Fibroblast of skin of right biceps (primary cell): Measurements from ENCODE around the gene DUSP5.

ENCODE experiments used
- DNase-seq: peaks from one replicate; pipeline ENCODE4 v3.0.0-alpha.2; 2013

The DUSP5 gene

DNA sequence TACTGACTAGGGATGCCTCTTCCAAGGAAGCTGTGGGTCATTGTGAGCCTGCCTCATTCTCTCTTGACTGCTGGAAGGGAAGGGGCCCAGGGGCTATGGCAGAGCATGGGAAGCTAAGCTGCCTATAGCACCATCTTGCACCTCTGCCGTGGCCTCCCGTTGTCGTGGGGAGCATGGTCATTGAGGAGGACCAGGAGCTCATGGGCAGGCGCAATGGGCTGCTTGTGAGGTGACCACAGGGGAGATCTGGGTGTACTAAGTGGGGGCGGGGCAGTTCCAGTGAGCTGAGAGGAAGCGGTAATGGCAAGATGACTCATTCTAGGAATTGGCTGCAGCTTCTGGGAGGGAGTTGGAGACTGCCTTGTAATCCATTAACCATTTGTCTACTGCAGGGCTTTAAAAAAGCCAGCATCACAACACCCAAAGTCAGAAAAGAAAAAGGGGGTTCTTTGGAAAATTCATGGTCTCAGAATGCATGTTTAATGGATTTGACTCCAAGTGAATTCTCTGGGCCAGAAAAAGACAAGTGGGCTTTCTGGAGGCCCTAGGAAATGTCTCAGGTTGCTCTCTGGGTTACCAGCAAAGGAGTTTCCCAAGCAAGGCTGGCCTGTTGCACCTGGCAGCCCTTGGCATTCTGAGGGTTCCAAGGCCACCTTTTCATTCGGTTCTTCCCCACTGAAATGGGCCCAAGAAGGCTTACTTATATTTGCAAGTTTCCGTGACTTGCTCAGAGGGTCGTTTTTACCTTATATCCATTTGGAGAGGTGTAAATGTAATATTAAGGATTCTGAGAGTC lies 3.6 kb downstream of the DUSP5 start:
- peak; percentile 95 for DNase-seq

DNA sequence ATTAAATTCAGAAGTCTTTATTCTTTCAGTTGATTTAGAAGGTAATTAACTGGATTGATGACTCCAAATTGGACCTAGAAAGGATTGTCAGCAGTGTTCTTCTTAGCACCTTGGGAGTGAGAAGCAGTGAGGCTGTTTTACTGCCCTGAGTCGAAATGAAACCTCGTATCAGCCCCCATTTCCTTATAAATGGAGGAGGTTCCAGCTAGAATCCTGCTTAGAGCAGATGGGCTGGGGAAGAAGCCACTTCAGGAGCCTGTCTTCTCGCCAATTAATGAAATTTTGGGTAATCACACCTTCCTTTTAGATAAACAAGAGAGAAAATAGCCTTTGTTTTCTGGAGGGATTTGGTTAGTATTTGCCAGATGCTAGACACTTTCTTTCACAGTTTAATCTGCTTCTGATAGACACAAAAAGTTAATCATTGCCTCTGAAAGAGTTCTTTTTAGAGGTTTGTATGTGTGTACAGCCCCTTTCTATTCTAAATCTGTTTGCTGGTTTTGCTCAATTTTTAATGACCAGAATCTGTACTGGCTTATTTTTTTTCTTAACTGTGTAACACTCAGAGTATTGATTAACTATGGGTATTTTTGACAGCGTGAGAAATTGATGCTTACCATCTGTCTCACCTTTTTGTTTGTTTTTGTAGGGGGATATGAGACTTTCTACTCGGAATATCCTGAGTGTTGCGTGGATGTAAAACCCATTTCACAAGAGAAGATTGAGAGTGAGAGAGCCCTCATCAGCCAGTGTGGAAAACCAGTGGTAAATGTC lies 4.6 kb downstream of the DUSP5 start:
- no peak for DNase-seq

DNA sequence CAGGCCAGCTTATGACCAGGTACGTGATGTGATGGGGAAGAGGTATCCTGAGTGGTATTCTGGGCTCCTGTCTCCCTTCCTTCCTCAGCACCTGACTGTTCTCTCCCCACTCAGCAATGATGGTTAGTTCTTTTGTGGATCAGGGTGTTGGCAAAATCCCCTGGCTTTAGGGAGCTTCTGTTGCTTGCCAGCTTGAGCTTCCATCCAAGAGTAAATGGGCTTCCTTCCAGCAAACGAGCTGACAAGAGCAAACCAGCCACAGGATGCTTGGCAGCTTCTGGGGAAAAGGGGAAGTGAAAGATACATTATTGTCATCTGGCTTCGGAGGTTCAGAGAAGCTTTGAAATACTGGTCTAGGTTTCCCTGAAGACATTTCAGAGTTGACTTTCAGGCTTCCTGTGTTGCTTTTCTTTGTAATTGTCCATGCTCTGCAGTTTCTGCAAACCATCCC lies 5.2 kb downstream of the DUSP5 start:
- DNase-seq: peak; percentile 81

DNA sequence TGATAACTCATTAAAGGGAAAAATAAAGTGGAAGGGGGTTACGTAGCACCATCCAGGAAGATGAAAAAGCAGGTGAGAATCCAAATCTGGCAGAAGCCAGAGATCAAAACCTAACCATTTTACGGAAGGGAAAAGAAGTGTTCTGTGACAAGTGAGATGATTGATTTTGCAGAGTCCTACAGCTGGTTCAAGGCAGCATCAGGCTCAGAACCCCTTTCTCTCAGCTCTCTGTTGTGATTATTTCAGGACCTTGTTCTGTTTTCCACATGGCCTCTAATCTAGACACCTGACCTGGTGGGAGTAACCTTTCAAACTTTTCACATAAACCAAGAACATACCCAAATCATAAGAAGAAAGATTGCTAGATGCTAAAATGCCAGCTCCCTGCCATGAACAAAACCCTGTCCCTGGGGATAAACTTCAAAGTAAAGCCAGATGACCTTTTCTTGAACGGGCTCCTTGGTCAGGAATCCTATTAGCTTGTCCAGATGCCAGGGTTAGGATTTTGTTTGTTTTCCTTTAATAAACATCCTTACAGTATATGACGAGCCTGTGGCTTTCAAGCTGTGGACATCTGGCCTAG lies 5.9 kb downstream of the DUSP5 start:
- DNase-seq: no peak

DNA sequence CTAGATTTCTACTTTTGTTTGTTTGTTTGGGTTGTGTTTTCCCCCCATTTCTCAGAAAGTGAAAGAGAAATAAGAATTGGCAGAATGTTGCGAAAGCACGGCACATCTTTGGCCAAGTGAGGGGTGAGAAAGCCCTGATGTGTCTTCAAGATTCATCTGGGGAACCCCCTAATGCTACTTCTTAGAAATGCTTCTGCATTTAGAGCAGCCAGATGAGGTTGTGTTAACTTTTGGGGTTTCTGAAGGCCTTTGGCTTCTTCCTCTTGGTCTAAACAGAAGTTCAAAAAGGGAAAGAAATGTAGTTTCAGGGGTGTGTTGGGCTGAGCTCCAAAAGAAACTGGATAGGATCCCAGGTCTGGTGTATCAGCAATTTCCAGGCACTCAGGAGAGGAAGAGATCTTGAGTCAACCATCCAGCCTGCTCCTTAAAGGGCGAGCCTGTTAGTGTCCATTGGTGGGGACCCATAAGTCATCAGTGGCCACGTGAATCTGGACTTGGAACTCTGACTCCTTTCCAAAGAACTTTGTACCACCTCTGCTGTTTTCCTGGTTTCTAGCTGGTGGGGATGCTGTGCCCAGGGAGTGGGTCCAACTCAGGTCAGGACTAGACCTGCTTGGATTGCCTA lies 6.5 kb downstream of the DUSP5 start:
- peak; percentile 64 for DNase-seq

DNA sequence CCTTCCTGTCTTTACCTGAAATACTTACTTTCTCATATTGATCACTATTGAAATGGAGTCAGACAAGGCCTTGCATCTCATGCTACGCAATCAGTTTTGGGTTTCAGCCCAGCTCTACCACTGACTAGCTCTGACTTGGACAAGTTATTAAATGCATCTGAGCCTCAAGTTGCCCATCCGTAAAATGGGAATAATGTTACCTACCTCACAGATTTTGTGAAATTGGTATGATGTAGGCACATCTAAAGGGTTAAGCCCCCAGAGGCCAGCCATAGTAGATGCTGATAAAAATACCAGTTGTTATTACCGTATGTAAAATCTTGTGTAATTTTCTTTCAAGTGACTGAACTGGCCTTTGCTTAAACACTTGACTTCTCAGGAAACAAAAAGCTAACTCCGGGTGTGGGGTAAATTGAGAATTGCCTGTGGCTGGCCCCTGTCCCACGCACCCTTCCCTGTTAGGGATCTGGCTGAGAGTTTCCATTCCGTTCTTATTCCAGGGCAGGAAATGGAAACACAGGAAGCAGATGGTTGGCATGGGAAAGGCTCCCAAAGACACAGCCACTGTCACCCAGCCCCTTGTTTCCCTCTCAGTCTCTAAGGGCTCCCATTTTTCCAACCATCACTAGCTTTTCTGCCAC lies 7.5 kb downstream of the DUSP5 start:
- no peak for DNase-seq

DNA sequence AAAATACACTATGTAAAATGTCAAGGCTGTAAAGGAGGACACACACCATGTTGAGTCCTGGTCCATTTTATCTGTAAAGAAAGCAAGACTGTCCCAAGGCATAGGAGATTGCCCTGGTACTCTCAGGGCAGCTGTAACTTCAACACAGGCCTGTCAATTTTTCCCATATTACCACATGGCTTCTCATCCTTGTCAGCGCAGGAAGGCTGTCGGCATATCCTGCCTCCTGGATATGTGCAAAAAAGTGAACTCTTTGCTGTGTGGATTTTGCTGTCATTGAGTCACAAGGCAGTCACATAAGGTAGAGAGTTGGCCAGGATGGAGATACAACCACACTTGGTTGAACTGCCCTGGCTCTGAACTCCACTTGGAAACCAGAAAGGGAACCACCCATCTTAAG lies 8.7 kb downstream of the DUSP5 start:
- DNase-seq: no peak

DNA sequence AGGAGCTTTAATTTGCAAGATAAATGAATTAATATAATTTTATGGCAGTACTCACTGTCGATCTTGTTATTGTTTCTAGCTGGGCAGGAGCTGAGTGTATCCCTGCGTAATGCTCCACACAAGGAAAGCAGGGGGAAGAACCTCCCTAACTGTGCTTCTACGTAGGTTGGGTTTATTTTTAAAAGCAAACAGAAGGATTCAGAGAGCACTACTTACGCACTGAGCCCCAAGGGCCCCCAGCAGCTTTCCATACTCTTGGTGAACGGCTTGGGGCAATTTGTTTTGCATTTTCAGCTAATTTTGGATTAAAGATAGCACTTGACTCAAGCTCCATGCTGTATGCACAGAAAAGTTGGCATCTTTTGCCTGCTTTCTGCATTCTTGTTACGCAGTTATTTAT lies 9.6 kb downstream of the DUSP5 start:
- DNase-seq: no peak

DNA sequence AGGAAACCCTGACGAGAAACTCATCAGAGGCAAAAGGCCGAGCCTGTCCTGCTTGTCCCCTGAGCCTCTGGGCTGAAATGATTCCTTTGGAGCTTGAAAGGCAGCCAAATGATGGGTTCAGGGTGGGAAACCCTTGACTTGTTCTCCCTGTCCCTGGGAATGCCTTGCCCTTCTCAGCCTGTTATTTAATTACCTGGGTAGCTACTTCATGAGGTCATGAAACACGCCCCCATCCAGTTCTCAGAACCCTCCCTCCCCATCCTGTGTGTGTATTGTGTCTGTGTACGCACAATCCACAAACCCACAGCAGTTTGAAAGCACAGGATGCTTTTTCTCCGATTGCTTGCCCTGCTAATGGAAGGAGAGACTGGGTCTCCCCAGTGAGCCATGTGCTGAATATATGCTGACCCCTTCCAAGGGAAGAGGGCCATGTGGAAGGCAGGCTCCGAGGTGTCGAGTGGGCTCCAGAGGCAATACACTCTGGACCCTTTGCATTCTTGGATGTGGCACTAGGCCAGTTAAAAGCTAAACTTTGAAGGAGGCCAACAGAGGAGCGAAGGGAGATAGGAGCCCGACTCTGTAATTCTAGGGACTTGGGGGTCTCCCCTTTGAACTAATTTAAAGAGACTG lies 10.6 kb downstream of the DUSP5 start:
- no peak for DNase-seq

DNA sequence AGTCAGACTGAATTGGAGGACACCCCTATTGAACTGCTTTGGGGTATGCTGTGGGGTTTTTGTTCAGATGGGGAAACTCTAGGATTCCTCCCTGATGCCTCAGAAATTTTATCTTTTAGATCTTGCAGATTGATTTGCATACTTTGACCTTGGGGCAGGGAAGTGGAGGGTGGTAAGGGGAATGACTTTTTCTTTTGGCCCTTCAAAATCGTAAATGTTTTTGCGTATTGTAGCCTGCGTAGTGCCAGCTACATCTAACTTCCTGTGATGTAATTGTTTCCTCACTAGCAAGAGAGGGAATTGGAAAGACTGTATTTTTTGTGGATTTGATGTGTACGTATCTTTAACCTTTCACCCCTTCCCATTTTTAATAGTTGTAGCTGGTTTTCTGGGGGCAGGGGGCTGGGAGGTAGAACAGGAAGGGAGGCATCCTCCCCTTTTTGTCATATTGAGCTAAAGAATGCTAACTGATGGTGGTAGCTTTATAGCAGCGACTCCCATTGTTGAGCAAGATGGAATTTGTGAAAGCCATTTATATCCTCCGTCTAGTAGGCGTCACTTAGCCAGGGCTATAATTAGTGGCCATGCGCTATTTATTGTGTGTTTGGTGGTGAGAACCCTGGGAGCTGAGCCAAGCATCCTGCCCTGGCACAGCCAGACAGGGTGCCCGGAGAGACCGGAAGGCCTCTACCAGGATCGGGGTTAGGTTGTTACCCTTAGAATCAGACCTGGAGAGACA lies 11.3 kb downstream of the DUSP5 start:
- no peak for DNase-seq

DNA sequence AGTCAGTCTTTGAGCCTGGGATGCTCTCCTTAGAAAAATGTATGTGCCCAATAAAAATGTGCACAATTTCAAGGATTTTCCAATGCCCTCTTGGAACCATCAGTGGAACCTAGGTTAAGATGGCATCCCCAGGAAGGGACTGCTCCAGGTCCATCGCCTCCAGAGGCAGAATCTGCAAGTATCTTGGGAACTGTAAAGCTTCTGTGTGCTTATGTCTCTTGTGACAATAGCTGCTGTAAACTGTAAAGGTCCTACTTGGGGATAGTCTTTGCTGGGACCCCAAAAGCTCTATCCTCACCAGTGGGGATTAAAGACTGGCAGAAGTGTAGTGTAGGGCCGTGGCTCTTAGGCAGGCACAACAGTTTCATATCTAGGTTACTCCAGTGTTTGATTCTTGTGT lies 11.9 kb downstream of the DUSP5 start:
- no peak for DNase-seq

DNA sequence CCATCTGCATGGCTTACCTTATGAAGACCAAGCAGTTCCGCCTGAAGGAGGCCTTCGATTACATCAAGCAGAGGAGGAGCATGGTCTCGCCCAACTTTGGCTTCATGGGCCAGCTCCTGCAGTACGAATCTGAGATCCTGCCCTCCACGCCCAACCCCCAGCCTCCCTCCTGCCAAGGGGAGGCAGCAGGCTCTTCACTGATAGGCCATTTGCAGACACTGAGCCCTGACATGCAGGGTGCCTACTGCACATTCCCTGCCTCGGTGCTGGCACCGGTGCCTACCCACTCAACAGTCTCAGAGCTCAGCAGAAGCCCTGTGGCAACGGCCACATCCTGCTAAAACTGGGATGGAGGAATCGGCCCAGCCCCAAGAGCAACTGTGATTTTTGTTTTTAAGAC lies 12.4 kb downstream of the DUSP5 start:
- DNase-seq: no peak

DNA sequence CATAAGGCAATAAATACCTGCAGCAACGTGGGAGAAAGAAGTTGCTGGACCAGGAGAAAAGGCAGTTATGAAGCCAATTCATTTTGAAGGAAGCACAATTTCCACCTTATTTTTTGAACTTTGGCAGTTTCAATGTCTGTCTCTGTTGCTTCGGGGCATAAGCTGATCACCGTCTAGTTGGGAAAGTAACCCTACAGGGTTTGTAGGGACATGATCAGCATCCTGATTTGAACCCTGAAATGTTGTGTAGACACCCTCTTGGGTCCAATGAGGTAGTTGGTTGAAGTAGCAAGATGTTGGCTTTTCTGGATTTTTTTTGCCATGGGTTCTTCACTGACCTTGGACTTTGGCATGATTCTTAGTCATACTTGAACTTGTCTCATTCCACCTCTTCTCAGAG lies 13.0 kb downstream of the DUSP5 start:
- DNase-seq: no peak

DNA sequence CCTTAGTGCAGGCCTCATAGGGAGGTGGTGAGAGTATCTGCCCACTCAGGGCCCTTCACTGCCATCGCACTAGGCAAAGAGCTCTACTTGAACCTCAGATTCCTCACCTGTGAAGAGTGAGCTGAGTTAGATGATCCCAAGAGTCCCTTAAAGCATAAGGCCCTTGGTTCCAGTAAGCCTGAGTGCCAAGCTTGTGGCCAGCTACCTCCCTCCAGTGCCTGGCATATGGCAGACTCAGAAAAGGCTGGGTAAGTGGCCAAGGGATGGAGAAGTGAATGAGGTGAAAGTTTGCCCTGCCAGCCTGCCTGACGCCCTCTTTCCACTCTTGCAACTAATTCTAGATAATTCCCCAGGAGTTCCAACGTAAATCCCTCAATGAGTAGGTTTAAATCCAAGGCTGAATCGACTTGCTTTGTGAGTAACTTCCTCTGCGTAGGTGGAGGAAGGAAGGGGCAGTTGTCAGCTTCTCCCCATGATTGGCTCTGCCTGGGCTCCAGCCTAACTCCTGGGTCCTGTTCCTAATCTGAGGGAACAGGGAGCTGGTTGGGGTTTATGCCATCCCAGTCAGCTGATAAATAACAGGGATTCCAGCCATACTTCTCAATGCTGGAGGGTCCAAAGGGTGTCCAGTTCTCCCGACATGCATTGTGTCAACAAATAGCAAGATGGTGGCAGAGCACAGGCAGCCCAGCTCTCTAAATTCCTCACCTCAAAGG lies 14.2 kb downstream of the DUSP5 start:
- DNase-seq: no peak

DNA sequence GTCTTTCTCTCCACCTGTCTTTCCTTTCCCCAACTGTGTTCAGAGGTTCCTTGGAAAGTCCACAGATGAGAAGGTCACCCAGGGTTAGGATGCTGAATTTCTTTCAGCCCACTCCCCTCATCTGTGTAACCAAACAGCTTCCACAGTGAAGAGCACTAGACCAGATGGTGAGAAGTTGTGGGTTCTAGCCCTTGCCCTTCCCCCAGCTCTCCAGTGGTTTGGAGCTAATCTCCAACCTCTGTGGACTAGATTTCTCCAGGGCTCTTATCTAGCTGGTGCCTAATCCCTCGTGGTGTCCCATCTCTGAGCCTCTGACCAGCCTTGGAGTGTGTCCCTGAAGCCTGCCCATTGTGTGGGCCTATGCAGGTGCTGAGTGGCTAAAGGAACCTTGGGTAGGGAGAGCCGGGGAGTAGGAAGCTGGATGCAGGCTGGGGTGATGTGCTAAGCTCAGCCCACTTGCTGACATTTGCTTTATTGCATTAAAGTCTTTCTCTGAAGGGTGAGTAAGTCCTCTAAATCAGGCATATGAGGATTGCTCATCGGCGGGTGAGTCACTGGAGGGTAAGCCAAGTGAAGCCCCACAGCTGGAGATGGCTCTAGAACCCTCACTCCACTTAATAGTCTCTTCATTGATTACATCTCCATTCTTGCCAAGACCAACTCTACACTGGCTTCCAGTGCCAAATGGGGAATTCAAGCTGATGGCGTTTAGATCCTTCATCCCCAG lies 14.9 kb downstream of the DUSP5 start:
- DNase-seq: peak; percentile 92

DNA sequence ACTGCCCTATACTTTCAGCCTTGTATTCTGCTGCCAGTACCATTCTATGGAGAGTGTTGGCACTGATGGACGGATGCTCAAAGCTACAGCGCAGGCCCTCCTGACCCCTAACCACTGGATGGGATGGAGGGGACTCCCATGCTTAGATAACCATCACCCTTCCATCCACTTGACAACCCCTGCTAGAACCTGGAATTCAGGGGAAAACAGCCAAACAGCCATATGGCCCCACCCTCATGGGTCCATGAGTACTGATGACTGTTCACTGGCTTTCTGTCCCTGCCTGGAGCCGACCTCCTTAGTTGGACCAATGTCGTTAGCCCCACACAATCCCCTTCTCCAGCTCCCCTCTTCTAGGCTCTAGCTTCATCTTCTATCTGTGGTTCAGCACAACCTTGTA lies 16.2 kb downstream of the DUSP5 start:
- no peak for DNase-seq

DNA sequence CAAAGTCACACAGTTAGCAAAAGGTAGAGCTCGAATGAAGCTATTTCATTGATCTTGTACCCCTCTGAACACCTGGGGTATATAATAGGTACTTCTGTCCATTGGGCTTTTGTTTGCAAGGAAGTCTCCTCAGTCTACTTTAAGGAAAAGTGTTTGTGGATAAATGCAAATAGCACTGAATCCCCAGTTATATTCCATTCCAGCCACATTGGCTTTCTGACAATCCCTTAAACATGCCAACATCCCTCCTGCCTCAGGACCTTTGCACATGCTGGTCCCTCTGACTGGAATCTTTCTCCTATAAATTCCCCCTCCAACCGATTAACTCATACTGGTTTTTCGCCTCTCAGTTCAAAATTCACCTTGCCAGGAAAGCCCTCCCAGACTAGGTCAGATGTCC lies 17.1 kb downstream of the DUSP5 start:
- no peak for DNase-seq

DNA sequence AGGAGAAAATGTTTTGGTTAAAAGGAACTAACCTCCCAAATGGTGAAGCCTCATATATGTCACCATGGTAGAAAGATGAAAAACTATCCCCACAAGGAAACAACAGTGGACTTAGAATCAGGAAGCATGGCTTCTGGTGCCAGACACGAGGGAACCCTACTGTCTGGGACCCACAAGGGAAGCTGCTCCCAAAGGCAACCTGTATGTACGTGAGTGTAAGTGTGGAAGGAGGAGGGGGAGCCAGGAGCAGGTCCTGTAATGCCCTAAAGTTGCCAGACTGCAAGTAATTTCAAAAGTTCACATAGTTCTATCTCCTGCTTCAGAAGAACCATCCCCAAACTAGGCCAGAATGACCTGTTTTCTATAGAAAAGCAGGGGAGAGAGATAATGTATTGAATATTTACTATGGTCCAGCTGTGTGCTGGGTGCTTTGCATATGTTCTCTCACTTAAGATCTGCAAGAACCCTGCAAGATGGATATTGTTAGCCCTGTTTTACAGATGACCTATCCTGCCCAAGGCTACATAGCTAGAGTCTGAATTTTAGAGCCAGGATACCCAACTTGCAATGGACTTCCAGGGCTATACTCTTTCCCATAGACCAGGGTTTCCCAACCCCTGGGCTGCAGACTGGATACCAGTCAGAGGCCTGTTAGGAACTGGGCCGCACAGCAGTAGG lies 19.2 kb downstream of the DUSP5 start:
- DNase-seq: no peak

DNA sequence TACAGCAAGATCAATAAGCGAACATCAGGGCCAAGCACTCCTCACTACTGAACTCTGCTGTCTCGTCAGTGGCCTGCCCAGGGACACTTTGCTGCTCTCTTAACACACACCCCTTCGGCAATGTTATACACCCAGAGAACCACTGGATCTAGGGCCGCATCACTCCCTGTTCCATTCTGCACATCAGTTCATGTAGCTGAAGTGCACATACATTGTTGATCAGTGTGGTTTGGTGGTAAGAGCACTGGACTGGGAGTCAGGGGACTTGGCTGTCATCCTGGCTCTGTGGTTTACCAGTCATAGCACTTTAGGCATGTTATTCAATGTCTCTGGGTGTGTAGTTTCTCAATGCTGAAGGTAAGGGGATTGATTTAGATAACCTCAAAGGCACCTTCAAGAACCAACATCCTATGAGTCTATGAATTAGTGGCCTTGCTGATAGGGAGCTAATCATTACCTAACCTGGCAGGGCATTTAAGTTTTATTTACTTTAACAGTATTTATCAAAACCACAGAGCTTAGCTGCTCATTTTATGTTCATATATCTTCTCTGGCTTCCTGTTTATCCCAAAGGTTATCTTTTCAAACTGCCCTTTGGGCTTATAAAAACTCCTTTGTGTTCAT lies 24.8 kb downstream of the DUSP5 start:
- peak; percentile 64 for DNase-seq
